ENCODE measurements around the gene KRT37. TPM values are rescaled to one million over a fixed set of nuclear protein-coding genes. Genes with fewer than 3 reads are reported as not detected.

KRT37 gene
- not detected for total RNA-seq

- Mint-ChIP-seq H3K4me1 (no peaks in the 10 kb centered on the region), H3K9me3 (ENCODE audit: low read depth) (no peaks in the 10 kb centered on the region), H3K27me3 (peaks cover 4% of the 10 kb centered on the region), H3K27ac (no peak within 1 kb of the TSS), H3K36me3 (no peaks in the 10 kb centered on the region), H3K4me3 (no peak within 1 kb of the TSS)
- CTCF ChIA-PET: no interaction called here
- no peak for ATAC-seq
- no peak for DNase-seq
Measured at GRCh38 chr17:41424111-41424635, at the start of gene KRT37. Gene KRT37, minus strand, starts transcription at chr17:41424585. Its CDS starts 62 bp downstream, at chr17:41424523.

- peaks cover 6% of the 10 kb centered on the region for H3K4me1 Mint-ChIP-seq
- CTCF ChIA-PET: no interaction called here
- DNase-seq (no peak), ATAC-seq (no peak)
- no peak overlapping the region for H3K27ac Mint-ChIP-seq
- peaks cover 9% of the 10 kb centered on the region for H3K27me3 Mint-ChIP-seq
- no peak overlapping the region for H3K4me3 Mint-ChIP-seq
- H3K36me3 Mint-ChIP-seq: no peaks in the 10 kb centered on the region
- no peaks in the 10 kb centered on the region for H3K9me3 Mint-ChIP-seq (ENCODE audit: low read depth)
Measured at GRCh38 chr17:41468346-41468745, 44.0 kb upstream of the KRT37 start.

GRCh38 chr17:41467561-41467960, 43.2 kb upstream of the KRT37 start:
- H3K27me3 Mint-ChIP-seq: peaks cover 9% of the 10 kb centered on the region
- CTCF ChIA-PET: no interaction called here

GRCh38 chr17:41466988-41467387, 42.6 kb upstream of the KRT37 start, which contains the start of gene KRT32:
Gene KRT32, minus strand, starts transcription at chr17:41467386. Its CDS starts 61 bp downstream, at chr17:41467325.
- no peak for ATAC-seq
- no peaks in the 10 kb centered on the region for H3K36me3 Mint-ChIP-seq
- no peak within 1 kb of the TSS for H3K4me3 Mint-ChIP-seq
- CTCF ChIA-PET: no interaction called here
- H3K4me1 Mint-ChIP-seq: peaks cover 6% of the 10 kb centered on the region
- no peaks in the 10 kb centered on the region for H3K9me3 Mint-ChIP-seq (ENCODE audit: low read depth)
- peaks cover 9% of the 10 kb centered on the region for H3K27me3 Mint-ChIP-seq
- DNase-seq: no peak
- no peak within 1 kb of the TSS for H3K27ac Mint-ChIP-seq

More at GRCh38 chr17:41467561-41467960, 43.2 kb upstream of the KRT37 start:
- Mint-ChIP-seq H3K9me3 (ENCODE audit: low read depth) (no peaks in the 10 kb centered on the region), H3K36me3 (no peaks in the 10 kb centered on the region), H3K4me1 (peaks cover 6% of the 10 kb centered on the region), H3K27ac (no peak overlapping the region), H3K4me3 (no peak overlapping the region)
- DNase-seq (no peak), ATAC-seq (no peak)

GRCh38 chr17:41464682-41465081, 40.3 kb upstream of the KRT37 start:
- Mint-ChIP-seq H3K27ac (no peak overlapping the region), H3K27me3 (peaks cover 4% of the 10 kb centered on the region), H3K9me3 (ENCODE audit: low read depth) (no peaks in the 10 kb centered on the region), H3K36me3 (no peaks in the 10 kb centered on the region), H3K4me1 (no peaks in the 10 kb centered on the region), H3K4me3 (no peak overlapping the region)
- DNase-seq (no peak), ATAC-seq (no peak)
- CTCF ChIA-PET: no interaction called here

- Mint-ChIP-seq H3K27me3 (peaks cover under 1% of the 10 kb centered on the region), H3K9me3 (ENCODE audit: low read depth) (no peaks in the 10 kb centered on the region), H3K4me3 (no peak overlapping the region), H3K4me1 (no peaks in the 10 kb centered on the region), H3K27ac (no peak overlapping the region), H3K36me3 (no peaks in the 10 kb centered on the region)
- no peak for ATAC-seq
- no peak for DNase-seq
- CTCF ChIA-PET: interaction anchor here (0.7 kb wide), 1 partner anchor 515 kb away, joined by 3 read pairs; no protein-coding TSS in a partner anchor
Measured at GRCh38 chr17:41464173-41464572, 39.8 kb upstream of the KRT37 start.

- ATAC-seq: no peak
- Mint-ChIP-seq H3K36me3 (no peaks in the 10 kb centered on the region), H3K27ac (no peak overlapping the region), H3K4me3 (no peak overlapping the region), H3K27me3 (no peaks in the 10 kb centered on the region), H3K4me1 (no peaks in the 10 kb centered on the region), H3K9me3 (ENCODE audit: low read depth) (no peaks in the 10 kb centered on the region)
- CTCF ChIA-PET: interaction anchor here (0.7 kb wide), 1 partner anchor 514 kb away, joined by 3 read pairs; no protein-coding TSS in a partner anchor
- DNase-seq: no peak
Measured at GRCh38 chr17:41463746-41464145, 39.4 kb upstream of the KRT37 start.

- Mint-ChIP-seq H3K27me3 (peaks cover 3% of the 10 kb centered on the region), H3K9me3 (ENCODE audit: low read depth) (no peaks in the 10 kb centered on the region), H3K27ac (no peak overlapping the region), H3K4me1 (no peaks in the 10 kb centered on the region), H3K4me3 (no peak overlapping the region), H3K36me3 (no peaks in the 10 kb centered on the region)
- CTCF ChIA-PET: interaction anchor here (1.3 kb wide), 1 partner anchor 33 kb away, joined by 3 read pairs; no protein-coding TSS in a partner anchor
- ATAC-seq: no peak
- DNase-seq: no peak
Measured at GRCh38 chr17:41462705-41463104, 38.3 kb upstream of the KRT37 start.

- no peaks in the 10 kb centered on the region for H3K9me3 Mint-ChIP-seq (ENCODE audit: low read depth)
- H3K27ac Mint-ChIP-seq: no peak overlapping the region
- peaks cover 6% of the 10 kb centered on the region for H3K27me3 Mint-ChIP-seq
- no peak overlapping the region for H3K4me3 Mint-ChIP-seq
- CTCF ChIA-PET: no interaction called here
- ATAC-seq (no peak), DNase-seq (no peak)
- H3K4me1 Mint-ChIP-seq: no peaks in the 10 kb centered on the region
- no peaks in the 10 kb centered on the region for H3K36me3 Mint-ChIP-seq
Measured at GRCh38 chr17:41457676-41458075, 33.3 kb upstream of the KRT37 start.

- H3K27me3 Mint-ChIP-seq: peaks cover 8% of the 10 kb centered on the region
- no peaks in the 10 kb centered on the region for H3K4me1 Mint-ChIP-seq
- CTCF ChIA-PET: no interaction called here
- H3K4me3 Mint-ChIP-seq: no peak overlapping the region
- DNase-seq (no peak), ATAC-seq (no peak)
- no peak overlapping the region for H3K27ac Mint-ChIP-seq
- no peaks in the 10 kb centered on the region for H3K9me3 Mint-ChIP-seq (ENCODE audit: low read depth)
- no peaks in the 10 kb centered on the region for H3K36me3 Mint-ChIP-seq
Measured at GRCh38 chr17:41456204-41456603, 31.8 kb upstream of the KRT37 start.

GRCh38 chr17:41455236-41455635, 30.9 kb upstream of the KRT37 start:
- DNase-seq: no peak
- no peaks in the 10 kb centered on the region for H3K4me1 Mint-ChIP-seq
- H3K27me3 Mint-ChIP-seq: peaks cover 11% of the 10 kb centered on the region
- H3K36me3 Mint-ChIP-seq: no peaks in the 10 kb centered on the region
- H3K9me3 Mint-ChIP-seq (ENCODE audit: low read depth): no peaks in the 10 kb centered on the region
- CTCF ChIA-PET: no interaction called here
- no peak overlapping the region for H3K27ac Mint-ChIP-seq
- no peak overlapping the region for H3K4me3 Mint-ChIP-seq
- no peak for ATAC-seq

GRCh38 chr17:41453066-41453465, 28.7 kb upstream of the KRT37 start:
- Mint-ChIP-seq H3K27ac (no peak overlapping the region), H3K36me3 (no peaks in the 10 kb centered on the region), H3K9me3 (ENCODE audit: low read depth) (no peaks in the 10 kb centered on the region), H3K27me3 (peaks cover 10% of the 10 kb centered on the region), H3K4me3 (no peak overlapping the region), H3K4me1 (no peaks in the 10 kb centered on the region)
- CTCF ChIA-PET: no interaction called here
- no peak for ATAC-seq
- DNase-seq: no peak

GRCh38 chr17:41452281-41452680, 27.9 kb upstream of the KRT37 start:
- CTCF ChIA-PET: no interaction called here
- H3K36me3 Mint-ChIP-seq: no peaks in the 10 kb centered on the region
- no peak overlapping the region for H3K4me3 Mint-ChIP-seq
- DNase-seq (no peak), ATAC-seq (no peak)
- H3K27me3 Mint-ChIP-seq: peaks cover 10% of the 10 kb centered on the region
- no peak overlapping the region for H3K27ac Mint-ChIP-seq
- H3K4me1 Mint-ChIP-seq: no peaks in the 10 kb centered on the region
- no peaks in the 10 kb centered on the region for H3K9me3 Mint-ChIP-seq (ENCODE audit: low read depth)

GRCh38 chr17:41451154-41451728, 26.9 kb upstream of the KRT37 start:
- Mint-ChIP-seq H3K4me3 (no peak overlapping the region), H3K27me3 (peaks cover 10% of the 10 kb centered on the region), H3K4me1 (no peaks in the 10 kb centered on the region), H3K27ac (no peak overlapping the region), H3K36me3 (no peaks in the 10 kb centered on the region), H3K9me3 (ENCODE audit: low read depth) (no peaks in the 10 kb centered on the region)
- ATAC-seq: no peak
- no peak for DNase-seq
- CTCF ChIA-PET: interaction anchor here (1.1 kb wide), 1 partner anchor 197 kb away, joined by 3 read pairs; no protein-coding TSS in a partner anchor

Data from activated CD8-positive, alpha-beta memory T cell treated with anti-CD3 and anti-CD28 coated beads, Interleukin-2, amount 10 ng/mL, durations not matched to agents 7 days and 5 days (primary cell).